GM13977 (cell line): ENCODE data around the gene CAPN2.
"Not testable (repeated sequence)": the region's sequence is repeated elsewhere in the genome, so short reads cannot be mapped to it uniquely, and the experiment has no call there.

Source experiments
- DNase-seq: peaks from one replicate; pipeline ENCODE4 v3.0.0; 2012; ENCODE audit warnings: low spot score
- in situ Hi-C: fragments of 300-500 bp; cut with MboI; formaldehyde crosslinking; loops from one replicate; pipeline ENCODE4 v1.12.0; 2022; ENCODE audit warnings: low sequenced_read_pairs, low pct_unique_long_range_greater_than_20kb, mixed read lengths, inconsistent platforms; ENCODE audit not compliant: unreplicated experiment
- TF ChIP-seq, protein P1 (sequence below): IDR thresholded peaks from 2 replicates; pipeline ENCODE4 v1.5.1; 2012; ENCODE audit warnings: mild to moderate bottlenecking, control low read depth; ENCODE audit not compliant: insufficient read depth; ENCODE audit errors: extremely low read depth, missing control alignments

Gene CAPN2

DNA sequence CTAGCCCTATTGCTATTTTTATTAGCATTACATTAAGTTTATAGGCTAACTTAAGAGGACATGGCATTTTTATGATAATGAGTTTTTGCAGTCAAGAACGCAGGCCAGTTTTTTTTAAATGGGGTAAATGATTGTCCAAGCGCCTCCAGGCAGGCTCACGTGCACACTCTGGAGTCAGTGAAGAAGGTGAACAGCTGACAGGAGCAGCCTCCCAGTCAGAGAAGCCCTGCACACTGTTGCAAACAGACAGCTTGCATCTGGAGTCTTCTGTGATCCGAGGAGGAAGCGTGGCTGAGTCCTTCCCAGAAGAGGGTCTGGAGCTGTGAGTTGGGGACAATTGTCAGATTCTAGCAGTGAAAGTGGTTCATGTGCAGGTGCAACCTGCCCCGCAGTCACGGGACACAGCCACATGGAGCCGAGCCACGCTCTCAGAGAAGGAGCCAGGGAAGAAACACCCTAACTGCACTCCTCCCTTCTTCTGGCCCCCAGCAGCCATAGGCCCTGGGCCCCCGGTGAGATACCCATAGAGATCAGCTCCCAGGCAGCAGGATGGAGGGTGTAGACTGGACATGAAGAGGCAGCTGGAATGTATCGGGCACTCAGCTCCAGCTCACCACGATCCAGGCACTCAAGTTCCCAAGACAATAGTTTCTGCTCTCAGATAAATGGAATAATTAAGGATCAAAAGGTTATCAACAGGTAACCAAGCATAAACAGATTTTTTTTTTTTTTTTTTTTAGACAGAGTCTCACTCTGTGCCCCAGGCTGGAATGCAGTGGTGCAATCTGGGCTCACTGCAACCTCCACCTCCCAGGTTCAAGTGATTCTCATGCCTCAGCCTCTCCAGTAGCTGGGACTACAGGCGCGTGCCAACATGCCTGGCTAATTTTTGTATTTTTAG, 26.4 kb downstream of the CAPN2 start:
- TF ChIP-seq, protein P1, sequence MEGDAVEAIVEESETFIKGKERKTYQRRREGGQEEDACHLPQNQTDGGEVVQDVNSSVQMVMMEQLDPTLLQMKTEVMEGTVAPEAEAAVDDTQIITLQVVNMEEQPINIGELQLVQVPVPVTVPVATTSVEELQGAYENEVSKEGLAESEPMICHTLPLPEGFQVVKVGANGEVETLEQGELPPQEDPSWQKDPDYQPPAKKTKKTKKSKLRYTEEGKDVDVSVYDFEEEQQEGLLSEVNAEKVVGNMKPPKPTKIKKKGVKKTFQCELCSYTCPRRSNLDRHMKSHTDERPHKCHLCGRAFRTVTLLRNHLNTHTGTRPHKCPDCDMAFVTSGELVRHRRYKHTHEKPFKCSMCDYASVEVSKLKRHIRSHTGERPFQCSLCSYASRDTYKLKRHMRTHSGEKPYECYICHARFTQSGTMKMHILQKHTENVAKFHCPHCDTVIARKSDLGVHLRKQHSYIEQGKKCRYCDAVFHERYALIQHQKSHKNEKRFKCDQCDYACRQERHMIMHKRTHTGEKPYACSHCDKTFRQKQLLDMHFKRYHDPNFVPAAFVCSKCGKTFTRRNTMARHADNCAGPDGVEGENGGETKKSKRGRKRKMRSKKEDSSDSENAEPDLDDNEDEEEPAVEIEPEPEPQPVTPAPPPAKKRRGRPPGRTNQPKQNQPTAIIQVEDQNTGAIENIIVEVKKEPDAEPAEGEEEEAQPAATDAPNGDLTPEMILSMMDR, result no peak
- in situ Hi-C loops, result no loop called here
- DNase-seq, result no peak

DNA sequence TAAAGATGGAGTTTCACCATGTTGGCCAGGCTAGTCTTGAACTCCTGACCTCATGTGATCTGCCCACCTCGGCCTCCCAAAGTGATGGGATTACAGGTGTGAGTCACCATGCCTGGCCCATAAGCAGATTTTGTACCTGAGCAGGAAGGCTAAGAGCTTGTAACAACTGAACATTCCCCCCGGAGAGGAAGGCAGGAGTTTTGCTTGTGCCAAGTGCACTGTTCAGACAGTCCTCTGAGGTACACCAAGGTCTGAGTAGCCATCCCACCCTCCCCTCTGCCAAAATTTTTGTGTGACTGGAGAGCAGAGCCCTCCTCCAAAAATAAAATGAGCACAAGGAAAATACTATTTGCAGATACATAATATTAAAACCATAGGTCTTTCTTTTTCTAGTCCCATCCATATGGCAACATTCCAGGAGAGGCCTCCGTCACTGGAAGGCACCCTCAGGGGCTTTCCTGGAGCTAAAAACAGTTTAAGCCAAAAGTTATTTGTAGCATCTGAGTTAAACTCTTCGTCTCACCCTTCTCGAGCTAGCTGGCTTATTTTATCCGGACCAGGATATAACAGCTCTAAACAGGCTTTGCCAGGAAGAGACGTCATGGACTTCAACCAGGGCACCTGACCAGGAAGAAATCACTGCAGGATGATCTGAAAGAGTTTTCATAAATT, 27.2 kb downstream of the CAPN2 start:
- DNase-seq, result no peak
- TF ChIP-seq, protein P1, result no peak
- in situ Hi-C loops, result no loop called here

DNA sequence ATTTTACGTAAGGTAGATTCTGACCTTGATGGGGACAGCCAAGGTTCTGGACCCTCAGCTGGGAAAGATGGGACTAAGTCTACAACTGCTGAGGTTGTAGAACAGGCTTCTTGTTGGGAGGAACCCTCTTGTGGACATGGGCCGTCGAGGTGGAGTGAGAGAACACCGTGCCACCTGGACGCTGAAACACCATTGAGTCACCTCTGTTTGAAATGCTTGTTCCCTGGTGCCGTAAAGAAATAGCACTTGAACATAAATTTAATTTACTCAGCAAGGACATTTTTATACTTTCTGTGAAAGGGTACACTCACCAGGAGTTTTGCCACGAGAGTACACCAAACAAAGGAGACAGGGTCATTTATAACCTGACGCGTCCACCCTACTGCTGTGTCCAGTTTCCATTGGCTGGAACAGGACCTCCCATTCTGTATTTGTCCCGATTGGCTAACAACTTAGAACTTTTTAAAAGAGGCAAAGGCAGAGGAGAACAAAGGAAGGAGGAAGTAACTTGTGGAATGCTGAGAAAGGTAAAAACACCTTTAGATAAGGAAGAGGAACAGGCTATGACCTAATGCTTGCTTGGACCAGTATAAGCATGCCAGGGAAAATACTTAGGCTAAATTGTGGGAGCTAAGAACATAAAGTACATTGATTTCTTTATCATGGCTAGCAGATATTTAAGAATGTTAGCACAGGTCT, 27.8 kb downstream of the CAPN2 start:
- in situ Hi-C loops, result not testable (repeated sequence)

DNA sequence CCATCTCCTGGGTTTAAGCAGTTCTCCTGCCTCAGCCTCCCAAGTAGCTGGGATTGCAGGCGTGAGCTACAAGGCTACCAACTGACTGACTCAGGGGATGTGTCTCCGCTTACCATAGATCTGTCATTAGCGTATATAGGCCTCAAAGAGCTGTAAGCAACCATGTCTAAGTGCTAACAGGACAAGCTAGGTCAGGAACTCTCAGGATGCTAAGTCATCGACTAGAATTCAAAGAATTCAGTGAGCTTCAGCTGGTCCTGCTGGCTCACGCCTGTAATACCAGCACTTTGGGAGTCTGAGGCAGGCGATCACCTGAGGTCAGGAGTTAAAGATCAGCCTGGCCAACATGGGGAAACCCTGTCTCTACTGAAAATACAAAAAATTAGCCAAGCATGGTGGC, 29.5 kb downstream of the CAPN2 start:
- DNase-seq, result no peak
- TF ChIP-seq, protein P1, result no peak
- in situ Hi-C loops, result no loop called here

More for the DNA sequence above, 27.8 kb downstream of the CAPN2 start:
- DNase-seq, result not testable (repeated sequence)

DNA sequence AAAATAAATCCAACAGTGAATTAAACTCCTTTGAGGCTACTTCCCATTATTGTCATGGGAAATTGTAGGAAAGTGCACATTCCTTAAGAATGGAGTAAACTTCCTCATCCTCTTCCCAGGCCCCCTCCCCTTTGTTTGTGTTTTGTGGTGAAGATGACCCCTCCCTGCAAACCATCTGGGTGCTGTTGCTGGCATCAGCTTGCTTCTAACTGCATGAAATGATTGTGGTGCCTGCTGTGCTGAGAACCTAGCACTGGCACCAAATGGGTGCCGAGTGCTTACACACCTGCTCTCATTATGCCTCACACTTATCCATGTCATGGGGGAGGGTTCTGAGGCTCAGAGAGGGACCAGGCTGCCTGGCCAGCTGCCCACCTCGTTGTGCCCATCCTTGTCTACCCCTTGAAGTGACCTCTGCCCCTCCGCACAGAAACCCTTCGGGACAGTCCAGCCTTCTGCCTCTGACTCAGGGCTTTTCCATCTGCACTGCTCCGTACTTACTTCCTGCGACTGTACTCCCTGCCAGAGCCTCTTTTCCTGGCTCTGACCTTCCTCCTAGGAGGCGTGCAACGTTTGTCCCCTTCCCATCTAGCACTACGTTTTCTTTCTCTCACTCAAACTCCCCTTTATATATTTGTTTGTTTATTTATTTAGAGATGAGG, 30.6 kb downstream of the CAPN2 start:
- TF ChIP-seq, protein P1, result no peak
- no peak for DNase-seq
- in situ Hi-C loops, result no loop called here

DNA sequence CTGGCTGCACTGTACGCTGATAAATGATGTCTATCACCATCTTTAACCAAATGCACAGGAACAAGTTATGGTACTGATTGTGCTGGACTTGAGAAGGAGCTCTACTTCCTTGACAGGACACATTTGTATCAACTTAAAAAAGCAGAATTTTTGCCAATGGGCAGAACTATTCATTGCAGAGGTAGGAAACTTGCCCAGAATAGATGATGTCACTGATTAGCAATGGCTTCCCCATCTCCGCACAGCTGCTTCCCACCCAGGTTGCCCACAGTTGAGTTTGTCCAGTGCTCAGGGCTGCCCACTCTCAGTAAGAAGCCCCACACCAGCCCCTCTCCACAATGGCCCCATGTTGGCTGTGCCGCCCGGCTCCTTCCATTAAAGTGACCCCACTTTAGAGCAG, 33.4 kb downstream of the CAPN2 start:
- DNase-seq, result no peak
- TF ChIP-seq, protein P1, result no peak
- in situ Hi-C loops, result no loop called here
